GM18505 (cell line): ENCODE measurements around the gene JAG1.

Experiments
- ATAC-seq: cut with Tn5 transposase; IDR thresholded peaks from one replicate; pipeline ENCODE4 v1.9.1; 2021; ENCODE audit not compliant: unreplicated experiment
- POLR2A ChIP-seq: IDR thresholded peaks from 4 replicates; pipeline ENCODE4 v1.6.1; 2011; ENCODE audit warnings: borderline replicate concordance; ENCODE audit not compliant: insufficient read depth, insufficient read length; ENCODE audit errors: extremely low read depth

JAG1 gene

GRCh38 chr20:10658876-10659632, 14.7 kb downstream of the JAG1 start:
- no peak for ATAC-seq

GRCh38 chr20:10658051-10658823, 15.6 kb downstream of the JAG1 start:
- TF ChIP-seq POLR2A = no peak
- no peak for ATAC-seq

More at GRCh38 chr20:10658876-10659632, 14.7 kb downstream of the JAG1 start:
- TF ChIP-seq POLR2A = no peak

DNA sequence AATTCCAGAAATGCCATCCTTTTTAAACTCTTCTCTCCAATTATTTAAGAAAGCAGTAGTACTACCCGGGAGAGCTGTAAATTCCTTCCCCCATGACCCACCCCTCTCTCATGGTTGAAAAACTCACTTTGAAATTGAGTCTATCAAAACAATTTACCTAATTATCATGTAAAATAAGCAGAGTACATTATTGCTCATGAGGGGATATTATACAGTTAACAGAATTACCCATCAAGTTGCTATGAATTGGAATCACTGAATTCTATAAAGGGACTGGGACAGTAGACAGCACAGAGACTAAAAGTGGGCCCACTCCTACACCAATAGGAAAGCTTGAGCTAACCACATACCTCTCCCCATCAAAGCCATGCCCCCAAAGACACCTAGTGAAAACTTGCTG, 16.3 kb downstream of the JAG1 start:
- ATAC-seq = no peak
- TF ChIP-seq POLR2A = no peak

GRCh38 chr20:10655720-10656669, 17.8 kb downstream of the JAG1 start:
- no peak for ATAC-seq
- TF ChIP-seq POLR2A = no peak

- no peak for TF ChIP-seq POLR2A
- ATAC-seq = no peak
Observed at GRCh38 chr20:10654630-10655029, 19.2 kb downstream of the JAG1 start.

- ATAC-seq = no peak
- TF ChIP-seq POLR2A = no peak
Observed at GRCh38 chr20:10654250-10654610, 19.6 kb downstream of the JAG1 start.

DNA sequence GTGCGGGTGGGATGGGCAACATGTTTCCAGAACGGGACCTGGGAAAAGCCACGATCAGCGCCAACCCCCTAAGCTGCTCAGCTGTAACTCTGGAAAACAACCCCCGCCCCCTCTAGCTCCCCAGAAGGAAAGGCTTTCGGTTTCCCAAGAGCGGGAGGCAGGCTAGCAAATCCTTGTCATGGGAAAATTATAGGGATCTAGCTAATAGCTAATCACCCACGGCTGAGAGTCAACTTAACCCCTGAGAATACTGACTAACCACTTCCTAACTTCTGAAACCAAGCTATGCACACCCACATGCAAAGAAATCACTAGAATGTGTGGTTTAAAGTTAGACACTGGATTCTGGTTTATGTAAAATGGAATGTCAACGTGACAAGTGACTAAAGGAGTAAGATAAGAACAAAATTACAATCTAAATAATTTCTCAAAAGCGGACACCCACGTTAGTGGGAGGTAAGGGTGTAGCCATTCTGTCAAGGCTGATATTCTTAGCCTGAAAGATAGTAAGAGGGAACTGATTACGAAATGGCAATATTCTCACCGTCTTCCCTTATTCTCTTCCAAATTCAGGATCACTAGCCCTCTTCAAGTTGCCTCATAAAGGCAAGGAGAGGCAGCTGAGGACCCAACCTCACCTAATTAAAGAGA, 20.1 kb downstream of the JAG1 start:
- ATAC-seq = no peak

GRCh38 chr20:10652660-10653261, 21.0 kb downstream of the JAG1 start:
- no peak for ATAC-seq
- TF ChIP-seq POLR2A = no peak

More for the DNA sequence above, 20.1 kb downstream of the JAG1 start:
- no peak for TF ChIP-seq POLR2A

- ATAC-seq = no peak
- TF ChIP-seq POLR2A = no peak
Observed at GRCh38 chr20:10652185-10652584, 21.6 kb downstream of the JAG1 start.

DNA sequence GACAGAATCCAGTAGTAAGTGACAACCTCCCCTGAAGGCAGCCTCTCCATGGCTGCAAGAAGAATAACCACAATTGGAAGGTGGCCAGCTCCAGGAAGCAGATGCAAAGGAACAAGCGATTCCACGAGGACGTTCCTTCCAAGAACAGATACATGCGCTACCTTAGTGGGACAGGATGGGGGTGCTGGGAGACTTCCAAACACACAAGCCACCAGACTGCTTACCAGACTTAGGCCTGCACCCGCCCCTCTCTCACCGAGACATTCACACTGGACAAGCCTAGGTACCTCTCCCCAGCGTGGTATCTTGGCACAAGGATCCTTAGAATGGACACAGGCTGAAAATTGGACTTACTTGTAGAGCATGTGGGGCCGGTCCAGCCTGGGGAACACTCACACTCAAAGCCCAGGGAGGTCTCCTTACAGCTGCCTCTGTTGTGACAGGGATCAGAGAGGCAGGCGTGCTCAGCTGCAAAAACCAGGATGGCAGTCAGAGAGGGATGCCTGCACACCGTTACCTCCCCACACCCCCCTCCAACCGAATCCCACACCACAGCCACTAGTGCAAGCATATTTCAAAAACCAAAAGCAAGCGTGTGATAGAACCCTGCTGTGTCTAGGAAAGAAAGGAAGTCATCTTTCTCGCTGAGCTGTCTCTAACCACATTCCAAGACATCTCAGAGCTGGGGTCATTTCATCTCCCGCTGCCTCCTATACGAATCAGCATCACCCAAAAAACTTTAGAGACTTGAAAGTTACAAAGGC, 22.4 kb downstream of the JAG1 start:
- ATAC-seq = no peak

GRCh38 chr20:10649797-10650160, 24.0 kb downstream of the JAG1 start:
- no peak for ATAC-seq
- TF ChIP-seq POLR2A = no peak

More for the DNA sequence above, 22.4 kb downstream of the JAG1 start:
- no peak for TF ChIP-seq POLR2A
